Type B pancreatic cell (in vitro differentiated cells): ENCODE data around the gene TPH2. TPM values are rescaled to one million over a fixed set of nuclear protein-coding genes. Genes with fewer than 3 reads are reported as not detected.

ENCODE experiments used
- DNase-seq: peaks from one replicate; pipeline ENCODE4 v3.0.0; 2021; ENCODE audit warnings: mixed read lengths; ENCODE audit not compliant: unreplicated experiment; ENCODE audit errors: extremely low spot score
- H3K27ac Mint-ChIP-seq: 2 replicates; pipeline ENCODE4 v1.8.0; 2021; ENCODE audit warnings: mild to moderate bottlenecking, mixed read lengths
- H3K27me3 Mint-ChIP-seq: 2 replicates; pipeline ENCODE4 v1.8.0; 2021; ENCODE audit warnings: mixed read lengths
- H3K36me3 Mint-ChIP-seq: 2 replicates; pipeline ENCODE4 v1.8.0; 2021; ENCODE audit warnings: mixed read lengths
- H3K4me1 Mint-ChIP-seq: one replicate; pipeline ENCODE4 v1.8.0; 2021; ENCODE audit warnings: mixed read lengths; ENCODE audit not compliant: unreplicated experiment
- H3K4me3 Mint-ChIP-seq: 2 replicates; pipeline ENCODE4 v1.8.0; 2021; ENCODE audit warnings: mild to moderate bottlenecking, mixed read lengths
- H3K9me3 Mint-ChIP-seq: 2 replicates; pipeline ENCODE4 v1.8.0; 2021; ENCODE audit warnings: mixed read lengths
- CTCF ChIP-seq: fragments of 200-600 bp; sonication (generic); conservative IDR thresholded peaks from 2 replicates; pipeline ENCODE4 v1.5.0; 2021; ENCODE audit warnings: antibody characterized with exemption, mild to moderate bottlenecking
- total RNA-seq: library from RNA; stranded (reverse); gene quantifications from 2 replicates; pipeline ENCODE4 v1.2.1, GENCODE V29; 2021; ENCODE audit warnings: low replicate concordance

TPH2 gene
- total RNA-seq, 1 donor from 2014 or later = not detected

- no peak for TF ChIP-seq CTCF
- no peak for DNase-seq
- Mint-ChIP-seq H3K27me3 (peaks cover 3% of the 10 kb centered on the region), H3K9me3 (no peaks in the 10 kb centered on the region), H3K27ac (no peak overlapping the region), H3K4me3 (no peak overlapping the region), H3K36me3 (no peaks in the 10 kb centered on the region), H3K4me1 (no peaks in the 10 kb centered on the region)
Observed at GRCh38 chr12:71972441-71973074, 33.9 kb downstream of the TPH2 start.

DNA sequence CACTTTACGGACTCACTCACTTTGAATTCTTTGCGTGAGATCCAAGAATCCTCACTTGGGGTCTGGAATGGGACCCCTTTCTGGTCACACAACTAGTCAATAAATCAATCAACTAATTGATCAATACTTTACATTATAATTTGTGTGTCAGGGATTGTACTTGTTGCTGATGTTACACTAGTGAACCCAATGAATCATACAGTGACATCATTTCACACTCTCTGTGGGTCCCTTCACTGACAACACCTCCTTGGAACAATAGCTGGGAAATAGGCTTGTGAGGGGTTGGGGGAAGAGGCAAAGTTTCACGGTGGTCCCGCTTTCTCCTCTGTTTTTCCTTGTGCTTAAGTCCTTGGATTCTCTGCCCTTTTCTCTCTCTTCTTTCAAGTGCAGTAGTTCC lies 35.0 kb downstream of the TPH2 start:
- H3K4me1 Mint-ChIP-seq = no peaks in the 10 kb centered on the region
- no peak for DNase-seq
- H3K4me3 Mint-ChIP-seq = no peak overlapping the region
- no peak for TF ChIP-seq CTCF
- H3K27me3 Mint-ChIP-seq = peaks cover under 1% of the 10 kb centered on the region
- no peaks in the 10 kb centered on the region for H3K9me3 Mint-ChIP-seq
- no peak overlapping the region for H3K27ac Mint-ChIP-seq
- no peaks in the 10 kb centered on the region for H3K36me3 Mint-ChIP-seq

DNA sequence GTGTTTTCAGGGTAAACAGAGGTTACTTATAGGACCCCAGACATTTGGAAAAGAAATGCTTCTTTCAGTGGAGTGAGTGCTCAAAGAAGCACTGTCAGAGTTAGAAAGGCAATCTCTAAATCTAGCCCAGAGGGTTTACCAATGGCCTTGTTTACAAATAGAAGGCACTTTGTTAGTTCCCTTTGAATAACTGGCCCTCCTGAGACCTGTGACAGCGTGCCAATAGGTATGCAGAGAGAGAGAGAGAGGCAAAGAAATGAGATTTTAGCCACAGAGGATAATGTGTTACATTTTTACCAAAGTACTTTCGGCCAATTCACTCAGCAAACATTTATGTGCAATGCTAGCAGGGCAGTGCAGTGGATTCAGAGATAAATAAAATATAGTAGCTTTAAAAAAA lies 41.9 kb downstream of the TPH2 start:
- no peak overlapping the region for H3K27ac Mint-ChIP-seq
- H3K27me3 Mint-ChIP-seq = peaks cover 4% of the 10 kb centered on the region
- H3K4me1 Mint-ChIP-seq = no peaks in the 10 kb centered on the region
- DNase-seq = no peak
- H3K9me3 Mint-ChIP-seq = peaks cover 5% of the 10 kb centered on the region
- no peak overlapping the region for H3K4me3 Mint-ChIP-seq
- TF ChIP-seq CTCF = no peak
- no peaks in the 10 kb centered on the region for H3K36me3 Mint-ChIP-seq

GRCh38 chr12:71981149-71981548 lies 42.5 kb downstream of the TPH2 start:
- TF ChIP-seq CTCF = no peak
- H3K27ac Mint-ChIP-seq = peak overlapping the region; percentile 12
- H3K36me3 Mint-ChIP-seq = no peaks in the 10 kb centered on the region
- peaks cover 5% of the 10 kb centered on the region for H3K9me3 Mint-ChIP-seq
- H3K4me3 Mint-ChIP-seq = no peak overlapping the region
- peaks cover 4% of the 10 kb centered on the region for H3K27me3 Mint-ChIP-seq
- peaks cover 5% of the 10 kb centered on the region for H3K4me1 Mint-ChIP-seq
- no peak for DNase-seq

DNA sequence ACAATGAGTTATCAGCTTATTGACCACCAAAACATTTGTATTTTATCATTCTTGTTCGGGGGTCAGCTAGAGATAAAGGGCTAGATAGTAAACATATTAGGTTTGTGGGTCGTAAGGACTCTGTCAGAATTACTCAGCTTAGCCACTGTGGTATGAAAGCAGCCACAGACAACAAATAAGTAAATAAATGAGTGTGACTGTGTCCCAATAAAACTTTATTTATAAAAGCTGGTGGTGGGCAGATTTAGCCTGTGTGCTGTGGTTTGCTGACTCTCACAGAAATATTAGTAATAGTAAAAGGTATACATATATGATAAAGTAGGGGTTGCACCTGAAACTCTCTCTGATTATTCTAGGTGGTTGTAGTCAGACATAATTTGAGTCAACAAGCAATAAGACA lies 56.1 kb downstream of the TPH2 start:
- H3K4me3 Mint-ChIP-seq = no peak overlapping the region
- H3K27ac Mint-ChIP-seq = no peak overlapping the region
- H3K9me3 Mint-ChIP-seq = no peaks in the 10 kb centered on the region
- TF ChIP-seq CTCF = no peak
- H3K36me3 Mint-ChIP-seq = no peaks in the 10 kb centered on the region
- H3K27me3 Mint-ChIP-seq = no peaks in the 10 kb centered on the region
- H3K4me1 Mint-ChIP-seq = no peaks in the 10 kb centered on the region
- no peak for DNase-seq

DNA sequence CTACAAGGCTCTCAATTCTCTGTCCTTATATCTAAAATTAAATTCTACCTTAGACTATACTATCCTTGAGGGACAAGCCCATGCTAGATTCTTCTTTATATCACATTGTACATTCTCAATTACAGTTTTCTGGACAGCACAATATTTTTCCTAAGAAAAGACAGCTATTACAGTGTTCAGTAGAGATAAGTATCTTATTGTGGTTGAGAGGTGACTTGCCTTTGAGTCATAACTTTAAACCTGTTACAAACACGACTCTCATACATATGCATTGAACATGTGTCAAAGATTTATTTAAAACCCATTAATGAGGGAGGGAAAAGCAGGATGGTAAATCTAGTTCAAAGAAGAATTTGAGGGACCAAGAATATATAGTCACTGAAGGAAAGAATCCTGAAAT lies 61.1 kb downstream of the TPH2 start:
- no peaks in the 10 kb centered on the region for H3K4me1 Mint-ChIP-seq
- H3K9me3 Mint-ChIP-seq = no peaks in the 10 kb centered on the region
- no peak for TF ChIP-seq CTCF
- peaks cover 5% of the 10 kb centered on the region for H3K27me3 Mint-ChIP-seq
- H3K4me3 Mint-ChIP-seq = no peak overlapping the region
- no peaks in the 10 kb centered on the region for H3K36me3 Mint-ChIP-seq
- H3K27ac Mint-ChIP-seq = no peak overlapping the region
- DNase-seq = no peak
